Natural killer cell (primary cell): ENCODE data around the gene KDM3A. TPM values are rescaled to one million over a fixed set of nuclear protein-coding genes. Genes with fewer than 3 reads are reported as not detected.

Source experiments
- ATAC-seq, 3 donors: fragments of 150-1000 bp in 2 of 3; fragments of 200-7000 bp in 1 of 3; cut with Tn5 transposase; 1 replicate in 1 of 3; 2 replicates in 2 of 3; pipeline ENCODE4 v1.10.0; 2021; ENCODE audit warnings: mild to moderate bottlenecking in 2 of 3, moderate library complexity in 2 of 3
- DNase-seq, 2 donors: peaks; one replicate each; pipeline versions ENCODE4 v3.0.0 to v3.0.0-alpha.2; 2013 to 2021; ENCODE audit warnings: mixed read lengths in 1 of 2
- H3K27ac ChIP-seq: one replicate; pipeline ENCODE4 v1.5.1; 2013; ENCODE audit warnings: mild to moderate bottlenecking, low read length
- H3K27me3 ChIP-seq: one replicate; pipeline ENCODE4 v1.6.1; 2013; ENCODE audit warnings: low read length; ENCODE audit not compliant: control insufficient read depth, insufficient read depth
- H3K36me3 ChIP-seq: one replicate; pipeline ENCODE4 v1.6.1; 2013; ENCODE audit warnings: low read length; ENCODE audit not compliant: control insufficient read depth, insufficient read depth
- H3K4me1 ChIP-seq: one replicate; pipeline ENCODE4 v1.6.1; 2013; ENCODE audit warnings: low read length; ENCODE audit not compliant: control insufficient read depth, insufficient read depth
- H3K4me3 ChIP-seq: one replicate; pipeline ENCODE4 v1.5.1; 2013; ENCODE audit warnings: low read length
- H3K9me3 ChIP-seq: one replicate; pipeline ENCODE4 v1.6.1; 2013; ENCODE audit warnings: low read length; ENCODE audit not compliant: control insufficient read depth, insufficient read depth
- H3K27ac Mint-ChIP-seq, 2 donors: one replicate each; pipeline ENCODE4 v1.8.0; 2022; ENCODE audit warnings: mild to moderate bottlenecking in 2 of 2, mixed read lengths in 2 of 2, moderate library complexity in 1 of 2
- H3K27me3 Mint-ChIP-seq, 2 donors: one replicate each; pipeline ENCODE4 v1.8.0; 2022; ENCODE audit warnings: low read depth in 2 of 2, mixed read lengths in 2 of 2
- H3K36me3 Mint-ChIP-seq: one replicate; pipeline ENCODE4 v1.8.0; 2022; ENCODE audit warnings: mixed read lengths
- H3K4me1 Mint-ChIP-seq, 2 donors: one replicate each; pipeline ENCODE4 v1.8.0; 2022; ENCODE audit warnings: mixed read lengths in 2 of 2
- H3K4me3 Mint-ChIP-seq: one replicate; pipeline ENCODE4 v1.8.0; 2022; ENCODE audit warnings: mild to moderate bottlenecking, moderate library complexity, mixed read lengths
- H3K9me3 Mint-ChIP-seq, 2 donors: one replicate each; pipeline ENCODE4 v1.8.0; 2022; ENCODE audit warnings: mixed read lengths in 2 of 2
- WGBS: methylation state at CpG from one replicate; pipeline ENCODE4 v1.1.7; 2013; ENCODE audit warnings: missing lambda C conversion rate; ENCODE audit not compliant: insufficient coverage; 5-methylcytosine and 5-hydroxymethylcytosine counted together
- intact Hi-C: fragments of 100-400 bp; cut with micrococcal nuclease; formaldehyde crosslinking; loops from one replicate; pipeline ENCODE4 v1.14.2; 2022
- total RNA-seq, 4 donors: library from RNA; stranded (reverse); fragments of 120-200 nt in 1 of 4; gene quantifications; one replicate each; pipeline versions ENCODE4 v1.2.3 to v1.2.4, GENCODE V29; 2013 to 2022
- TF ChIP-seq, protein P1 (sequence below): fragments of 200-600 bp; IDR thresholded peaks from one replicate; pipeline ENCODE4 v1.8.0; 2022; ENCODE audit warnings: antibody characterized with exemption

The KDM3A gene
- total RNA-seq, 3 donors from 2014 or later (not counting 1 experiment from before 2014, with no cell fraction given): 172 to 195 (median 188) TPM

DNA sequence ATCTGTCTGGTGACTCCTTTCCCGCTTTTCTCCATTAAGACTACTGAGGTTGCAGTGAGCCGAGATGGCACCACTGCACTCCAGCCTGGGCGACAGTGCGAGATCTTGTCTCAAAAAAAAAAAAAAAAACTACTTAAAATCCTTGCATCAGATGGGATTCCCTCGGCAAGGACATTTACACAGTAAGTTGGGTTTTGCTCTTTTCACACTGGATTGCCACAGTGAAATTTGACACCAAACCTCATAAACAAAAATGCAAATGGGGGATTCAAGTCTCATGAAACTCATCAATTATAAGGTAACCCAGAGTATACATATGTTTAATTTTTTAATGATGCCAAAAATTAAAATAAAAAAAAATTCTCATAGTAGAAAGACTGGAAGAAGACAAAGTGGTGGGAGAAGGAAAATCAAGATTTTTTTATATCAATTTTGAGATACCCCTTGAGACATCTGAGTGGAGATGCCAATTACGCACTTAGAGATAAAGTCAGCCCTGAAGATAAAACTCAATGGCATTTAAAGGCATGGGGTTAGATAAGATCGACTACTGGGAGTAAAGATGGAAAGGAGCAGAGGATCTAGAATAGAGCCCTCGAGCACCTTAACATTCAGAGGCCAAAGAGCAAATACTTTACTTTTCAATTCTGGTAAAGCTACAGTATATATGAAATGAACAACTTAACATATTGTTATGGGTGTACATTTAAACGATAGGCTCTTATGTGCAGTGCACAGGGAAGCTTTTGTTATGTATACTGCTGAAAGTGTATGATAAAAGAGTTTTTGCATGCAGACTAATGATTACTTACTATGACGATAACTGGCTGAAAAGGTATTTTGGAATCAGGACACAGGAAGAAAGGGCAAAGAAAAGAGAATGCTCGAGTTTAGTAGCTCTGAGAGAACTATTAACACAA, 84.5 kb downstream of the KDM3A start:
- DNase-seq (no peak), ATAC-seq (no peak)
- Mint-ChIP-seq H3K4me1 (peaks cover 0 to 7% of the 10 kb centered on the region in 2 donors), H3K36me3 (peaks cover 2% of the 10 kb centered on the region), H3K27ac (no peak overlapping the region), H3K9me3 (no peaks in the 10 kb centered on the region), H3K4me3 (no peak overlapping the region), H3K27me3 (no peaks in the 10 kb centered on the region)
- WGBS: 96% methylated on average over 9 of the region's 11 CpGs
- no peaks in the 10 kb centered on the region for H3K4me1 ChIP-seq
- H3K27me3 ChIP-seq: no peaks in the 10 kb centered on the region
- TF ChIP-seq, protein P1, sequence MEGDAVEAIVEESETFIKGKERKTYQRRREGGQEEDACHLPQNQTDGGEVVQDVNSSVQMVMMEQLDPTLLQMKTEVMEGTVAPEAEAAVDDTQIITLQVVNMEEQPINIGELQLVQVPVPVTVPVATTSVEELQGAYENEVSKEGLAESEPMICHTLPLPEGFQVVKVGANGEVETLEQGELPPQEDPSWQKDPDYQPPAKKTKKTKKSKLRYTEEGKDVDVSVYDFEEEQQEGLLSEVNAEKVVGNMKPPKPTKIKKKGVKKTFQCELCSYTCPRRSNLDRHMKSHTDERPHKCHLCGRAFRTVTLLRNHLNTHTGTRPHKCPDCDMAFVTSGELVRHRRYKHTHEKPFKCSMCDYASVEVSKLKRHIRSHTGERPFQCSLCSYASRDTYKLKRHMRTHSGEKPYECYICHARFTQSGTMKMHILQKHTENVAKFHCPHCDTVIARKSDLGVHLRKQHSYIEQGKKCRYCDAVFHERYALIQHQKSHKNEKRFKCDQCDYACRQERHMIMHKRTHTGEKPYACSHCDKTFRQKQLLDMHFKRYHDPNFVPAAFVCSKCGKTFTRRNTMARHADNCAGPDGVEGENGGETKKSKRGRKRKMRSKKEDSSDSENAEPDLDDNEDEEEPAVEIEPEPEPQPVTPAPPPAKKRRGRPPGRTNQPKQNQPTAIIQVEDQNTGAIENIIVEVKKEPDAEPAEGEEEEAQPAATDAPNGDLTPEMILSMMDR: no peak
- intact Hi-C loops: no loop called here
- no peaks in the 10 kb centered on the region for H3K9me3 ChIP-seq
- peaks cover 25% of the 10 kb centered on the region for H3K36me3 ChIP-seq
- H3K27ac ChIP-seq: no peak overlapping the region
- no peak overlapping the region for H3K4me3 ChIP-seq

DNA sequence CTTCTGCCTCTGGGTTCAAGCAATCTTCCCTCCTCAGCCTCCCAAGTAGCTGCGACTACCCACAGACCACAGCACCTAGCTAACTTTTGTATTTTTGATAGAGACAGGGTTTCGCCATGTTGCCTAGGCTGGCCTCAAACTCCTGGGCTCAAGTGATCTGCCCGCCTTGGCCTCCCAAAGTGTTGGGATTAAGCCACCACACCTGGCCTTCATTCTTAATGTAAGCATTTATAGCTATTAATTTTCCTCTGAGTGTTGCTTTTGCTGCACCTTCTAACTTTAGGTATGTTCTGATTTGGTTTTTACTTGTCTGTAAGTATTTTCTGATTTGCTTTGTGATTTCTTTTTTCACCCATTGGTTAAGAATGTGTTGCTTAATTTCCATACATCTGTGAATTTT, 92.4 kb downstream of the KDM3A start:
- Mint-ChIP-seq H3K36me3 (peaks cover 8% of the 10 kb centered on the region), H3K27ac (no peak overlapping the region), H3K4me1 (peaks cover 6 to 8% of the 10 kb centered on the region in 2 donors), H3K27me3 (no peaks in the 10 kb centered on the region), H3K4me3 (no peak overlapping the region), H3K9me3 (peaks cover 0 to 3% of the 10 kb centered on the region in 2 donors)
- Histone ChIP-seq H3K4me3 (no peak overlapping the region), H3K27me3 (no peaks in the 10 kb centered on the region), H3K9me3 (peaks cover 9% of the 10 kb centered on the region), H3K4me1 (no peaks in the 10 kb centered on the region), H3K36me3 (peaks cover 5% of the 10 kb centered on the region), H3K27ac (no peak overlapping the region)
- ATAC-seq (no peak), DNase-seq (no peak)
- WGBS: 97% methylated on average over 3 of the region's 3 CpGs
- intact Hi-C loops: no loop called here
- TF ChIP-seq, protein P1: no peak

DNA sequence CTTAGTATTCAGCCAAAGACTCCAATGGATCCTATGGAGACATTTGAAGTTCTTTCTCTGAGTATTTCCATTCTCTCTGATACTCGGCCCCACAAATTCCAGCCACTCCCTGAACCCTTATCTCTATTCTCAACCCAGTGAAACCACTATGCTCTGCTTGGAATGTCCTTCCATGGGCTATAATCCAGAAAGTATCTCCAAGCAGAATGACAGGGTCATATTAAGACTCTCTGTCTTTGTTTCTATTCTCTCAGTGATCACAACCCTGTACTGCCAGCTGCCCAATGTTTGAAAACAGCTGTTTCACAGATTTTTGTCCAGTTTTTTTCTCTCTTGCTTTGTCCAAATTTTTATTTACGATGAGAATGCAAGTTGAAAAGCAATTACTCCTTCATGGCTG, 100.2 kb downstream of the KDM3A start:
- WGBS: 100% methylated on average over 1 of the region's 2 CpGs

More for the DNA sequence above, 100.2 kb downstream of the KDM3A start:
- no peak overlapping the region for H3K4me3 Mint-ChIP-seq
- DNase-seq (no peak), ATAC-seq (no peak)
- no peaks in the 10 kb centered on the region for H3K36me3 ChIP-seq
- TF ChIP-seq, protein P1: no peak
- H3K27ac ChIP-seq: no peak overlapping the region
- intact Hi-C loops: no loop called here
- peaks cover 7% of the 10 kb centered on the region for H3K36me3 Mint-ChIP-seq
- H3K27me3 Mint-ChIP-seq: no peaks in the 10 kb centered on the region
- H3K4me1 Mint-ChIP-seq: peaks cover 14 to 16% of the 10 kb centered on the region in 2 donors
- no peaks in the 10 kb centered on the region for H3K4me1 ChIP-seq
- no peaks in the 10 kb centered on the region for H3K27me3 ChIP-seq
- H3K9me3 ChIP-seq: peaks cover 4% of the 10 kb centered on the region
- H3K9me3 Mint-ChIP-seq: no peaks in the 10 kb centered on the region
- H3K4me3 ChIP-seq: no peak overlapping the region
- no peak overlapping the region for H3K27ac Mint-ChIP-seq

Other genes with a start within 250 kb of the KDM3A start
- 10 to 100 TPM; 54.5 to 62.6 (median 59.0) TPM for gene IMMT, start 245.9 kb upstream of the KDM3A start, total RNA-seq
- 10 to 100 TPM in 1 of 3 donors, 1 to 10 TPM in 2; 8.5 to 15.1 (median 9.4) TPM for gene MRPL35, start 241.9 kb upstream of the KDM3A start, total RNA-seq
- gene REEP1, start 103.7 kb upstream of the KDM3A start, total RNA-seq: under 1 TPM in 1 of 3 donors, not detected in 2; 0.10 TPM
- 10 to 100 TPM; 47.4 to 50.3 (median 49.3) TPM for gene CHMP3, start 122.1 kb downstream of the KDM3A start, total RNA-seq
- 10 to 100 TPM; 52.9 to 74.2 (median 70.9) TPM for gene RNF103, start 182.5 kb downstream of the KDM3A start, total RNA-seq